Smooth muscle cell (in vitro differentiated cells): Measurements from ENCODE around the gene DAZAP1. TPM values are rescaled to one million over a fixed set of nuclear protein-coding genes. Genes with fewer than 3 reads are reported as not detected.

ENCODE experiments used
- DNase-seq: peaks from one replicate; lab custom pipeline; 2025; ENCODE audit not compliant: unreplicated experiment; lab: John Stamatoyannopoulos, UW
- H2AFZ ChIP-seq: fragments of 200-600 bp; sonication (generic); 2 replicates; pipeline ENCODE4 v1.6.0; 2016; ENCODE audit warnings: antibody characterized with exemption, low read depth, mild to moderate bottlenecking
- H3F3A ChIP-seq: fragments of 200-600 bp; sonication (generic); 2 replicates; pipeline ENCODE4 v1.6.0; 2017; ENCODE audit warnings: antibody characterized with exemption, low read depth
- H3K27ac ChIP-seq: fragments of 200-600 bp; sonication (generic); 2 replicates; pipeline ENCODE4 v1.5.1; 2016; ENCODE audit warnings: low read depth, mild to moderate bottlenecking
- H3K27me3 ChIP-seq: fragments of 200-600 bp; sonication (generic); 2 replicates; pipeline ENCODE4 v1.6.1; 2016; ENCODE audit warnings: low read depth, mild to moderate bottlenecking
- H3K36me3 ChIP-seq: fragments of 200-600 bp; sonication (generic); 2 replicates; pipeline ENCODE4 v1.5.1; 2016; ENCODE audit warnings: low read depth
- H3K4me1 ChIP-seq: fragments of 200-600 bp; sonication (generic); 2 replicates; pipeline ENCODE4 v1.5.1; 2016; ENCODE audit warnings: low read depth
- H3K4me2 ChIP-seq: fragments of 200-600 bp; sonication (generic); 2 replicates; pipeline ENCODE4 v1.6.0; 2016; ENCODE audit warnings: mild to moderate bottlenecking
- H3K4me3 ChIP-seq: fragments of 200-600 bp; sonication (generic); 2 replicates; pipeline ENCODE4 v1.5.1; 2016; ENCODE audit warnings: mild to moderate bottlenecking
- H3K79me2 ChIP-seq: fragments of 200-600 bp; sonication (generic); 2 replicates; pipeline ENCODE4 v1.6.0; 2016; ENCODE audit warnings: low read depth, mild to moderate bottlenecking
- H3K9ac ChIP-seq: fragments of 200-600 bp; sonication (generic); 2 replicates; pipeline ENCODE4 v1.6.0; 2016; ENCODE audit warnings: low read depth
- H3K9me3 ChIP-seq: fragments of 200-600 bp; sonication (generic); replicated peaks from 2 replicates; pipeline ENCODE4 v1.5.1; 2016; ENCODE audit warnings: low read depth
- H4K20me1 ChIP-seq: fragments of 200-600 bp; sonication (generic); 2 replicates; pipeline ENCODE4 v1.6.0; 2016; ENCODE audit warnings: low read depth
- WGBS: methylation state at CpG from one replicate; pipeline ENCODE4 v1.1.7; 2016; ENCODE audit warnings: low lambda C conversion rate; 5-methylcytosine and 5-hydroxymethylcytosine counted together
- polyA plus RNA-seq: library from polyadenylated mRNA; unstranded; fragments of >200 nt; fragmentation: Nextera tagmentation; extraction: Ambion mirVana; gene quantifications from 2 replicates; pipeline ENCODE4 v1.2.1, GENCODE V29; 2016
- total RNA-seq: library from RNA; depleted of rRNA; stranded (reverse); fragments of >200 nt; gene quantifications from 2 replicates; pipeline ENCODE4 v1.2.3, GENCODE V29; 2014
- TF ChIP-seq, protein P1 (sequence below): fragments of 200-600 bp; sonication (generic); IDR thresholded peaks from 2 replicates; pipeline ENCODE4 v1.5.1; 2017; ENCODE audit warnings: borderline replicate concordance, mild to moderate bottlenecking, antibody characterized with exemption; ENCODE audit not compliant: insufficient read depth, poor library complexity, severe bottlenecking

DAZAP1 gene
- total and polyA plus RNA-seq, 2 experiments from 2014 or later, result 35.5 to 41.7 TPM

DNA sequence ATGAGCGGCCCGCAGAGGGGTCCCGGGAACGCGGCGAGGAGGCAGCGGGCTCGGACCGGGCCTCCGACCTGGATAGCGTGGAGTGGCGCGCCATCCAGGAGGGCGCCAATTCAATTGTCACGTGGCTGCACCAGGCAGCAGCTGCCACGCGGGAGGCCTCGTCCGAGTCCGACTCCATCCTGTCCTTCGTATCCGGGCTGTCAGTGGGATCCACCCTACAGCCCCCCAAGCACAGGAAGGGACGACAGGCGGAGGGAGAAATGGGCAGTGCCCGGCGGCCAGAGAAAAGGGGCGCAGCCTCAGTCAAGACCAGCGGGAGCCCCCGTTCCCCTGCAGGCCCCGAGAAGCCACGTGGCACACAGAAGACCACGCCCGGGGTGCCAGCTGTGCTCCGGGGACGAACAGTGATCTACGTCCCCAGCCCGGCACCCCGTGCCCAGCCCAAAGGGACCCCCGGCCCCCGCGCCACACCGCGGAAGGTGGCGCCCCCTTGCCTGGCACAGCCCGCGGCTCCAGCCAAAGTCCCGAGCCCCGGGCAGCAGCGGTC, 61.0 kb downstream of the DAZAP1 start:
- TF ChIP-seq, protein P1, sequence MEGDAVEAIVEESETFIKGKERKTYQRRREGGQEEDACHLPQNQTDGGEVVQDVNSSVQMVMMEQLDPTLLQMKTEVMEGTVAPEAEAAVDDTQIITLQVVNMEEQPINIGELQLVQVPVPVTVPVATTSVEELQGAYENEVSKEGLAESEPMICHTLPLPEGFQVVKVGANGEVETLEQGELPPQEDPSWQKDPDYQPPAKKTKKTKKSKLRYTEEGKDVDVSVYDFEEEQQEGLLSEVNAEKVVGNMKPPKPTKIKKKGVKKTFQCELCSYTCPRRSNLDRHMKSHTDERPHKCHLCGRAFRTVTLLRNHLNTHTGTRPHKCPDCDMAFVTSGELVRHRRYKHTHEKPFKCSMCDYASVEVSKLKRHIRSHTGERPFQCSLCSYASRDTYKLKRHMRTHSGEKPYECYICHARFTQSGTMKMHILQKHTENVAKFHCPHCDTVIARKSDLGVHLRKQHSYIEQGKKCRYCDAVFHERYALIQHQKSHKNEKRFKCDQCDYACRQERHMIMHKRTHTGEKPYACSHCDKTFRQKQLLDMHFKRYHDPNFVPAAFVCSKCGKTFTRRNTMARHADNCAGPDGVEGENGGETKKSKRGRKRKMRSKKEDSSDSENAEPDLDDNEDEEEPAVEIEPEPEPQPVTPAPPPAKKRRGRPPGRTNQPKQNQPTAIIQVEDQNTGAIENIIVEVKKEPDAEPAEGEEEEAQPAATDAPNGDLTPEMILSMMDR, result no peak
- Histone ChIP-seq H3K36me3 (no peaks in the 10 kb centered on the region), H2AFZ (no peak overlapping the region), H3K9me3 (no peaks in the 10 kb centered on the region), H3K79me2 (no peaks in the 10 kb centered on the region), H3K4me3 (no peak overlapping the region), H3K27me3 (peaks cover 83% of the 10 kb centered on the region), H4K20me1 (peaks cover 95% of the 10 kb centered on the region), H3F3A (no peaks in the 10 kb centered on the region), H3K27ac (no peak overlapping the region), H3K9ac (no peak overlapping the region), H3K4me2 (peak overlapping the region; percentile 74), H3K4me1 (peaks cover 31% of the 10 kb centered on the region)
- WGBS, result 38% methylated on average over 36 of the region's 49 CpGs
- no peak for DNase-seq

DNA sequence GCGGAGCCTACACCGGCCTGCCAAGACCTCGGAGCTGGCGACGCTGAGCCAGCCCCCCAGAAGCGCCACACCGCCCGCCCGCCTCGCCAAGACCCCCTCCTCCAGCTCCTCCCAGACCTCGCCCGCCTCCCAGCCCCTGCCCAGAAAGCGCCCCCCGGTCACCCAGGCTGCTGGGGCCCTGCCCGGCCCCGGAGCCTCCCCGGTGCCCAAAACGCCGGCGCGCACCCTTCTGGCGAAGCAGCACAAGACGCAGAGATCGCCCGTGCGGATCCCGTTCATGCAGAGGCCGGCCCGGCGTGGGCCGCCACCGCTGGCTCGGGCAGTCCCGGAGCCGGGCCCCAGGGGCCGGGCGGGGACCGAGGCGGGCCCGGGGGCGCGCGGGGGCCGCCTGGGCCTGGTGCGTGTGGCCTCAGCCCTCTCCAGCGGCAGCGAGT, 61.5 kb downstream of the DAZAP1 start:
- TF ChIP-seq, protein P1, result no peak
- peaks cover 88% of the 10 kb centered on the region for H3K27me3 ChIP-seq
- no peak for DNase-seq
- no peak overlapping the region for H2AFZ ChIP-seq
- peak overlapping the region; percentile 74 for H3K4me2 ChIP-seq
- H3K4me3 ChIP-seq, result no peak overlapping the region
- no peaks in the 10 kb centered on the region for H3F3A ChIP-seq
- H3K27ac ChIP-seq, result no peak overlapping the region
- H3K4me1 ChIP-seq, result peaks cover 31% of the 10 kb centered on the region
- no peaks in the 10 kb centered on the region for H3K79me2 ChIP-seq
- no peaks in the 10 kb centered on the region for H3K9me3 ChIP-seq
- H3K9ac ChIP-seq, result no peak overlapping the region
- H4K20me1 ChIP-seq, result peaks cover 97% of the 10 kb centered on the region
- no peaks in the 10 kb centered on the region for H3K36me3 ChIP-seq
- 1% methylated on average over 12 of the region's 47 CpGs for WGBS

DNA sequence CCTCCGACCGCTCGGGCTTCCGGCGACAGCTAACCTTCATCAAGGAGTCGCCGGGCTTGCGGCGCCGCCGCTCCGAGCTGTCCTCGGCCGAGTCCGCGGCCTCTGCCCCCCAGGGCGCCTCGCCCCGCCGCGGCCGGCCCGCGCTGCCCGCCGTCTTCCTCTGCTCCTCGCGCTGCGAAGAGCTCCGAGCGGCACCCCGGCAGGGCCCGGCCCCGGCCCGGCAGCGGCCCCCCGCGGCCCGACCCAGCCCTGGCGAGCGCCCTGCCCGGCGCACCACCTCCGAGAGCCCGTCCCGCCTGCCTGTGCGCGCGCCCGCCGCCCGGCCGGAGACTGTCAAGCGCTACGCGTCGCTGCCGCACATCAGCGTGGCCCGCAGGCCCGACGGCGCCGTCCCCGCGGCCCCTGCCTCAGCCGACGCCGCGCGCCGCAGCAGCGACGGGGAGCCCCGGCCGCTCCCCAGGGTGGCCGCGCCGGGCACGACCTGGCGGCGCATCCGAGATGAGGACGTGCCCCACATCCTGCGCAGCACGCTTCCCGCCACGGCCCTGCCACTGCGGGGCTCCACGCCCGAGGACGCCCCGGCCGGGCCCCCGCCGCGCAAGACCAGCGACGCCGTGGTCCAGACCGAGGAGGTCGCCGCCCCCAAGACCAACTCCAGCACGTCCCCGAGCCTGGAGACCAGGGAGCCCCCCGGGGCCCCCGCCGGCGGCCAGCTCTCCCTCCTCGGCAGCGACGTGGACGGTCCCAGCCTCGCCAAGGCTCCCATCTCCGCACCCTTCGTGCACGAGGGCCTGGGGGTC, 62.1 kb downstream of the DAZAP1 start:
- H3K4me3 ChIP-seq, result peak overlapping the region; percentile 40
- 8% methylated on average over 49 of the region's 117 CpGs for WGBS
- H3K79me2 ChIP-seq, result no peaks in the 10 kb centered on the region
- no peaks in the 10 kb centered on the region for H3K9me3 ChIP-seq
- no peak overlapping the region for H3K9ac ChIP-seq
- no peak overlapping the region for H2AFZ ChIP-seq
- H3K4me1 ChIP-seq, result peaks cover 31% of the 10 kb centered on the region
- no peaks in the 10 kb centered on the region for H3K36me3 ChIP-seq
- no peaks in the 10 kb centered on the region for H3F3A ChIP-seq
- H3K4me2 ChIP-seq, result peak overlapping the region; percentile 83
- peaks cover 89% of the 10 kb centered on the region for H3K27me3 ChIP-seq
- H4K20me1 ChIP-seq, result peaks cover 97% of the 10 kb centered on the region
- H3K27ac ChIP-seq, result no peak overlapping the region
- TF ChIP-seq, protein P1, result no peak
- DNase-seq, result no peak

DNA sequence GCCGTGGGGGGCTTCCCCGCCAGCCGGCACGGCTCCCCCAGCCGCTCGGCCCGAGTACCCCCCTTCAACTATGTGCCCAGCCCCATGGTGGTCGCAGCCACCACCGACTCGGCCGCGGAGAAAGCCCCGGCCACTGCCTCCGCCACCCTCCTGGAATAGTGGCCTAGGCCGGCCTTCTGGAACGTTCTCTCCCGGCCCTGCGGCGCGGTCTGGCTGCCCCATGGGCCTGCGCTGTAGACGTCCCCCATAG, 62.6 kb downstream of the DAZAP1 start:
- TF ChIP-seq, protein P1, result no peak
- peak overlapping the region; percentile 83 for H3K4me2 ChIP-seq
- no peaks in the 10 kb centered on the region for H3F3A ChIP-seq
- H3K9me3 ChIP-seq, result no peaks in the 10 kb centered on the region
- no peaks in the 10 kb centered on the region for H3K36me3 ChIP-seq
- peak overlapping the region; percentile 40 for H3K4me3 ChIP-seq
- WGBS, result 24% methylated on average over 22 of the region's 22 CpGs
- peaks cover 97% of the 10 kb centered on the region for H4K20me1 ChIP-seq
- peaks cover 86% of the 10 kb centered on the region for H3K27me3 ChIP-seq
- H3K4me1 ChIP-seq, result peaks cover 31% of the 10 kb centered on the region
- no peak overlapping the region for H2AFZ ChIP-seq
- H3K27ac ChIP-seq, result no peak overlapping the region
- H3K79me2 ChIP-seq, result no peaks in the 10 kb centered on the region
- DNase-seq, result no peak
- H3K9ac ChIP-seq, result no peak overlapping the region
